ENCODE data around the gene LAMA5.

GRCh38 chr20:62305765-62306413 is 61.2 kb downstream of the LAMA5 start:
- TF ChIP-seq CTCF (optimal IDR thresholded peaks at IDR 0.05 in 1 of 3, IDR thresholded peaks at IDR 0.05 in 1 of 3, conservative IDR thresholded peaks at IDR 0.05 in 1 of 3; ENCODE audit: extremely low read depth in 1 of 3, insufficient read depth in 2 of 3, low read length in 3 of 3) (no peak), EZH2 (IDR thresholded peaks at IDR 0.05; ENCODE audit: low read length) (no peak)

Measured in keratinocyte (primary cell).